ENCODE results near the gene GPC6. TPM values are rescaled to one million over a fixed set of nuclear protein-coding genes. Genes with fewer than 3 reads are reported as not detected.

Gene GPC6
- total RNA-seq, 1 donor from 2014 or later = 63.0 TPM

DNA sequence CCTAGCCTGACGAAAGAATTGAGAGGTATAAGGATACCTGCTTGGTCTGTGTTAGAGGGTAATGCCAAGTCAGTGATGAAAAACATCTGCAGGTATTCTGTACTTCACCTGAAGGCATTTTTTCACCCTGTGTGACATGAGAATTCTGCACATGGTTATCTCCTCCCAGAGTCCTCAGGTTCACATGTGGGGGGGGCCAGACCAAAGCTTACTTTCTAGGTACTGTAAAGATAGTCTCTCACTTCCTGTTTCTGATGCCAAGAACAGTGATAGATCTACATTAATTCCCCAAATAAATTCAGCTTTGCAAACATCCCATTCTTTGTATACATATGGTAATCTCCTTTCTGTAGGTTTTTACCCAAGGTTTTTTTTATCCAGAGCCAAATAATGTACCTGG, 53.4 kb downstream of the GPC6 start:
- Histone ChIP-seq H3K4me1 (ENCODE audit: insufficient read depth, low read length) (no peaks in the 10 kb centered on the region), H3K9ac (ENCODE audit: low read length) (no peak overlapping the region), H3K27ac (ENCODE audit: low read depth, low read length) (no peak overlapping the region), H3K4me2 (ENCODE audit: low read length) (no peak overlapping the region), H3K79me2 (ENCODE audit: insufficient read depth, low read length) (peaks cover 18% of the 10 kb centered on the region), H3K27me3 (ENCODE audit: insufficient read depth, low read length) (no peaks in the 10 kb centered on the region), H4K20me1 (ENCODE audit: insufficient read depth, low read length) (peaks cover 43% of the 10 kb centered on the region), H3K36me3 (ENCODE audit: insufficient read depth, low read length) (no peaks in the 10 kb centered on the region), H2AFZ (ENCODE audit: low read depth, low read length) (no peak overlapping the region), H3K4me3 (ENCODE audit: insufficient read depth, low read depth, low read length) (no peak overlapping the region), H3K9me3 (ENCODE audit: insufficient read depth, low read depth, low read length) (no peaks in the 10 kb centered on the region)
- Mint-ChIP-seq H3K4me3 (ENCODE audit: unreplicated experiment) (no peak overlapping the region), H3K4me1 (ENCODE audit: low read depth, unreplicated experiment) (peaks cover 8% of the 10 kb centered on the region), H3K9me3 (ENCODE audit: unreplicated experiment) (no peaks in the 10 kb centered on the region), H3K27me3 (ENCODE audit: low read depth, unreplicated experiment) (no peaks in the 10 kb centered on the region), H3K36me3 (ENCODE audit: low read depth, unreplicated experiment) (peaks cover 5% of the 10 kb centered on the region), H3K27ac (ENCODE audit: unreplicated experiment) (no peak overlapping the region)
- TF ChIP-seq, protein P1, sequence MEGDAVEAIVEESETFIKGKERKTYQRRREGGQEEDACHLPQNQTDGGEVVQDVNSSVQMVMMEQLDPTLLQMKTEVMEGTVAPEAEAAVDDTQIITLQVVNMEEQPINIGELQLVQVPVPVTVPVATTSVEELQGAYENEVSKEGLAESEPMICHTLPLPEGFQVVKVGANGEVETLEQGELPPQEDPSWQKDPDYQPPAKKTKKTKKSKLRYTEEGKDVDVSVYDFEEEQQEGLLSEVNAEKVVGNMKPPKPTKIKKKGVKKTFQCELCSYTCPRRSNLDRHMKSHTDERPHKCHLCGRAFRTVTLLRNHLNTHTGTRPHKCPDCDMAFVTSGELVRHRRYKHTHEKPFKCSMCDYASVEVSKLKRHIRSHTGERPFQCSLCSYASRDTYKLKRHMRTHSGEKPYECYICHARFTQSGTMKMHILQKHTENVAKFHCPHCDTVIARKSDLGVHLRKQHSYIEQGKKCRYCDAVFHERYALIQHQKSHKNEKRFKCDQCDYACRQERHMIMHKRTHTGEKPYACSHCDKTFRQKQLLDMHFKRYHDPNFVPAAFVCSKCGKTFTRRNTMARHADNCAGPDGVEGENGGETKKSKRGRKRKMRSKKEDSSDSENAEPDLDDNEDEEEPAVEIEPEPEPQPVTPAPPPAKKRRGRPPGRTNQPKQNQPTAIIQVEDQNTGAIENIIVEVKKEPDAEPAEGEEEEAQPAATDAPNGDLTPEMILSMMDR (IDR thresholded peaks at IDR 0.05; ENCODE audit: insufficient read depth, low read depth, low read length) = no peak
- TF ChIP-seq EZH2 (IDR thresholded peaks at IDR 0.05; ENCODE audit: insufficient read depth, low read length) = no peak
- no peak for DNase-seq (ENCODE audit: low read depth)
- no peak for FAIRE-seq

DNA sequence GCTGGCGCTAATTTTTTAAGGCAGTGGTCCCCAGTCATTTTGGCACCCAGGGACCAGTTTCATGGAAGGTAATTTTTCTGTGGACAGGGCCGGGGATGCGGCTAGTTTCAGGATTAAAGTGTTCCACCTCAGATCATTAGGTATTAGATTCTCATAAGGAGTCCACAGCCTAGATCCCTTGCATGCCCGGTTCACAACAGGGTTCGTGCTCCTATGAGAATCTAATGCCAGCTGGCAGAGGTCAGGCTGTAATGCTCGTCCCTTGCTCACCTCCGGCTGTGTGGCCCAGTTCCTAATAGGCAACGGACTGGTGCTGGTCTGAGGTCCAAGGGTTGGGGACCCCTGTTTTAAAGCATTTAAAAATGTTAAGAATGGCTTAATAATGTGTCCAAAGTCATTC, 54.1 kb downstream of the GPC6 start:
- Histone ChIP-seq H3K9me3 (ENCODE audit: insufficient read depth, low read depth, low read length) (no peaks in the 10 kb centered on the region), H3K9ac (ENCODE audit: low read length) (no peak overlapping the region), H3K27me3 (ENCODE audit: insufficient read depth, low read length) (no peaks in the 10 kb centered on the region), H3K27ac (ENCODE audit: low read depth, low read length) (no peak overlapping the region), H3K79me2 (ENCODE audit: insufficient read depth, low read length) (peaks cover 18% of the 10 kb centered on the region), H3K4me3 (ENCODE audit: insufficient read depth, low read depth, low read length) (no peak overlapping the region), H2AFZ (ENCODE audit: low read depth, low read length) (no peak overlapping the region), H4K20me1 (ENCODE audit: insufficient read depth, low read length) (peaks cover 37% of the 10 kb centered on the region), H3K36me3 (ENCODE audit: insufficient read depth, low read length) (no peaks in the 10 kb centered on the region), H3K4me2 (ENCODE audit: low read length) (no peak overlapping the region), H3K4me1 (ENCODE audit: insufficient read depth, low read length) (no peaks in the 10 kb centered on the region)
- no peak overlapping the region for H3K4me3 Mint-ChIP-seq (ENCODE audit: unreplicated experiment)
- H3K9me3 Mint-ChIP-seq (ENCODE audit: unreplicated experiment) = no peaks in the 10 kb centered on the region
- H3K4me1 Mint-ChIP-seq (ENCODE audit: low read depth, unreplicated experiment) = peaks cover 8% of the 10 kb centered on the region
- DNase-seq (ENCODE audit: low read depth) (no peak), FAIRE-seq (no peak)
- TF ChIP-seq EZH2 (IDR thresholded peaks at IDR 0.05; ENCODE audit: insufficient read depth, low read length) = no peak
- TF ChIP-seq, protein P1 (IDR thresholded peaks at IDR 0.05; ENCODE audit: insufficient read depth, low read depth, low read length) = no peak
- no peaks in the 10 kb centered on the region for H3K27me3 Mint-ChIP-seq (ENCODE audit: low read depth, unreplicated experiment)
- no peak overlapping the region for H3K27ac Mint-ChIP-seq (ENCODE audit: unreplicated experiment)
- peaks cover 5% of the 10 kb centered on the region for H3K36me3 Mint-ChIP-seq (ENCODE audit: low read depth, unreplicated experiment)

DNA sequence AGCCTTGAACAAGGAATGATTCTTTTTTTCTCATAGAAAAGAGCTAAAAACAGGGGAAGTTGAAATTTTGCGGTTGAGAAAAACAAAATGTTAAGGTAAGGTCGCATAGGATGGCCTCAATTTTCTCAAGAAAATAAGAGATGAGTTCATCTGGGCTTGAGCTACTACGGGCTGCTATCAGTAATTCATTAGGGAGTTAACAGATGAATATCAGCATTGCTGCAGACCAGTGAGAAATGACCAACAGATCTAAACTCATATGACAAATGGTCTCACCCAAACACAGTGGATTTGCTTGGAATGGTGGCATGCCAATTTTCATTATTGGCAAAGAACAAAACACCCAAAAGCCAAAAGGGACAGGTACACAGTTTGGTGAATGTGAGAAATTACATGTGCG, 56.6 kb downstream of the GPC6 start:
- H3K27ac Mint-ChIP-seq (ENCODE audit: unreplicated experiment) = no peak overlapping the region
- no peaks in the 10 kb centered on the region for H3K27me3 Mint-ChIP-seq (ENCODE audit: low read depth, unreplicated experiment)
- no peak for TF ChIP-seq EZH2 (IDR thresholded peaks at IDR 0.05; ENCODE audit: insufficient read depth, low read length)
- TF ChIP-seq, protein P1 (IDR thresholded peaks at IDR 0.05; ENCODE audit: insufficient read depth, low read depth, low read length) = no peak
- H4K20me1 ChIP-seq (ENCODE audit: insufficient read depth, low read length) = peaks cover 23% of the 10 kb centered on the region
- H2AFZ ChIP-seq (ENCODE audit: low read depth, low read length) = no peak overlapping the region
- H3K4me1 ChIP-seq (ENCODE audit: insufficient read depth, low read length) = no peaks in the 10 kb centered on the region
- H3K27ac ChIP-seq (ENCODE audit: low read depth, low read length) = no peak overlapping the region
- no peaks in the 10 kb centered on the region for H3K27me3 ChIP-seq (ENCODE audit: insufficient read depth, low read length)
- H3K4me3 ChIP-seq (ENCODE audit: insufficient read depth, low read depth, low read length) = no peak overlapping the region
- H3K9me3 ChIP-seq (ENCODE audit: insufficient read depth, low read depth, low read length) = no peaks in the 10 kb centered on the region
- H3K4me2 ChIP-seq (ENCODE audit: low read length) = no peak overlapping the region
- FAIRE-seq (no peak), DNase-seq (ENCODE audit: low read depth) (no peak)
- peaks cover 19% of the 10 kb centered on the region for H3K79me2 ChIP-seq (ENCODE audit: insufficient read depth, low read length)
- no peak overlapping the region for H3K4me3 Mint-ChIP-seq (ENCODE audit: unreplicated experiment)
- no peaks in the 10 kb centered on the region for H3K9me3 Mint-ChIP-seq (ENCODE audit: unreplicated experiment)
- peaks cover 5% of the 10 kb centered on the region for H3K36me3 Mint-ChIP-seq (ENCODE audit: low read depth, unreplicated experiment)
- no peak overlapping the region for H3K9ac ChIP-seq (ENCODE audit: low read length)
- peaks cover 7% of the 10 kb centered on the region for H3K4me1 Mint-ChIP-seq (ENCODE audit: low read depth, unreplicated experiment)
- no peaks in the 10 kb centered on the region for H3K36me3 ChIP-seq (ENCODE audit: insufficient read depth, low read length)

Data from astrocyte (in vitro differentiated cells and primary cell).